Trophoblast cell (in vitro differentiated cells and primary cell): ENCODE data around the gene CLEC16A.

ENCODE experiments used
- DNase-seq, 2 donors: peaks; one replicate each; pipeline ENCODE4 v3.0.0-alpha.2; 2016
- H2AFZ ChIP-seq: 2 replicates; pipeline ENCODE4 v1.6.1; 2013; ENCODE audit warnings: low read length, moderate library complexity, mild to moderate bottlenecking; ENCODE audit not compliant: insufficient read depth, poor library complexity
- H2AK5ac ChIP-seq: 2 replicates; pipeline ENCODE4 v1.6.1; 2013; ENCODE audit warnings: mild to moderate bottlenecking, low read length
- H2BK120ac ChIP-seq: 2 replicates; pipeline ENCODE4 v1.6.1; 2013; ENCODE audit warnings: low read length, mild to moderate bottlenecking, moderate library complexity; ENCODE audit not compliant: insufficient read depth, poor library complexity
- H2BK12ac ChIP-seq: 2 replicates; pipeline ENCODE4 v1.6.1; 2013; ENCODE audit warnings: mild to moderate bottlenecking, low read length, moderate library complexity
- H2BK5ac ChIP-seq: 2 replicates; pipeline ENCODE4 v1.6.1; 2013; ENCODE audit warnings: low read length, low read depth, moderate library complexity, mild to moderate bottlenecking; ENCODE audit not compliant: poor library complexity
- H3K14ac ChIP-seq: 2 replicates; pipeline ENCODE4 v1.6.1; 2013; ENCODE audit warnings: mild to moderate bottlenecking, low read length
- H3K18ac ChIP-seq: 2 replicates; pipeline ENCODE4 v1.6.1; 2013; ENCODE audit warnings: mild to moderate bottlenecking, low read length
- H3K23ac ChIP-seq: 2 replicates; pipeline ENCODE4 v1.6.1; 2013; ENCODE audit warnings: low read length
- H3K27ac ChIP-seq: 2 replicates; pipeline ENCODE4 v1.5.1; 2013; ENCODE audit warnings: low read depth, mild to moderate bottlenecking, inconsistent platforms, low read length, moderate library complexity
- H3K27me3 ChIP-seq: 2 replicates; pipeline ENCODE4 v1.6.1; 2013; ENCODE audit warnings: inconsistent platforms, mild to moderate bottlenecking, low read length, moderate library complexity; ENCODE audit not compliant: insufficient read depth
- H3K36me3 ChIP-seq, 2 experiments: 1 replicate in 1 of 2; 2 replicates in 1 of 2; pipeline ENCODE4 v1.6.1; 2013; ENCODE audit warnings: low read length in 2 of 2, mild to moderate bottlenecking in 2 of 2, moderate library complexity in 1 of 2; ENCODE audit not compliant: insufficient read depth in 2 of 2, control insufficient read depth in 1 of 2
- H3K4ac ChIP-seq: 2 replicates; pipeline ENCODE4 v1.6.1; 2013; ENCODE audit warnings: low read depth, mild to moderate bottlenecking, low read length, moderate library complexity
- H3K4me1 ChIP-seq, 2 experiments: 1 replicate in 1 of 2; 2 replicates in 1 of 2; pipeline ENCODE4 v1.6.1; 2013; ENCODE audit warnings: low read length in 2 of 2, mild to moderate bottlenecking in 2 of 2, moderate library complexity in 1 of 2; ENCODE audit not compliant: insufficient read depth in 2 of 2, control insufficient read depth in 1 of 2
- H3K4me2 ChIP-seq: 2 replicates; pipeline ENCODE4 v1.6.1; 2013; ENCODE audit warnings: inconsistent platforms, mild to moderate bottlenecking, low read length, moderate library complexity
- H3K4me3 ChIP-seq: 2 replicates; pipeline ENCODE4 v1.5.1; 2013; ENCODE audit warnings: mild to moderate bottlenecking, low read depth, low read length, inconsistent platforms
- H3K79me1 ChIP-seq: one replicate; pipeline ENCODE4 v1.6.1; 2013; ENCODE audit warnings: low read length
- H3K79me2 ChIP-seq: 2 replicates; pipeline ENCODE4 v1.6.1; 2013; ENCODE audit warnings: low read length, mild to moderate bottlenecking; ENCODE audit not compliant: control insufficient read depth, insufficient read depth, poor library complexity
- H3K9ac ChIP-seq: 2 replicates; pipeline ENCODE4 v1.6.1; 2013; ENCODE audit warnings: mild to moderate bottlenecking, low read length
- H3K9me3 ChIP-seq: 2 replicates; pipeline ENCODE4 v1.6.1; 2013; ENCODE audit warnings: low read depth, mild to moderate bottlenecking, control low read depth, inconsistent platforms, low read length; ENCODE audit not compliant: insufficient read depth
- H4K12ac ChIP-seq: 2 replicates; pipeline ENCODE4 v1.6.1; 2013; ENCODE audit warnings: low read depth, mild to moderate bottlenecking, low read length, moderate library complexity
- H4K8ac ChIP-seq: 2 replicates; pipeline ENCODE4 v1.6.1; 2013; ENCODE audit warnings: low read depth, mild to moderate bottlenecking, low read length, moderate library complexity
- H4K91ac ChIP-seq: one replicate; pipeline ENCODE4 v1.6.1; 2013; ENCODE audit warnings: low read depth, mild to moderate bottlenecking, low read length, moderate library complexity
- WGBS: extraction: QIAGEN DNeasy Blood & Tissue Kit; methylation state at CpG from one replicate; pipeline ENCODE4 v1.1.7; 2013; ENCODE audit warnings: missing lambda C conversion rate; ENCODE audit not compliant: insufficient read length, insufficient coverage; ENCODE audit errors: extremely low coverage; 5-methylcytosine and 5-hydroxymethylcytosine counted together

Gene CLEC16A

DNA sequence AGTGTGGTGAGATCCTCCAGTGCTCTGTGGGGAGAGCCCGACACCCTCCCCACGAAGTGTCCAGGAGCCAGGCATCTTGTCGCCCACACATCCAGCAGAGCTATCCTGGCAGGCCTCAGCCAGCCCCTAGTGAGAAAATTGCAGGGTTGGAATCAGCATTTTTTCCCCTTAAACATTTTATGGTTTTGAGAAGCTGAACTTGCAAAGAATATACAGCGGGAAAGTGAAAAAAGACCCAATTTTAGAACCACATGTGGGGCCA lies 227.0 kb downstream of the CLEC16A start:
- peaks cover 0 to 5% of the 10 kb centered on the region in 2 experiments for H3K4me1 ChIP-seq

DNA sequence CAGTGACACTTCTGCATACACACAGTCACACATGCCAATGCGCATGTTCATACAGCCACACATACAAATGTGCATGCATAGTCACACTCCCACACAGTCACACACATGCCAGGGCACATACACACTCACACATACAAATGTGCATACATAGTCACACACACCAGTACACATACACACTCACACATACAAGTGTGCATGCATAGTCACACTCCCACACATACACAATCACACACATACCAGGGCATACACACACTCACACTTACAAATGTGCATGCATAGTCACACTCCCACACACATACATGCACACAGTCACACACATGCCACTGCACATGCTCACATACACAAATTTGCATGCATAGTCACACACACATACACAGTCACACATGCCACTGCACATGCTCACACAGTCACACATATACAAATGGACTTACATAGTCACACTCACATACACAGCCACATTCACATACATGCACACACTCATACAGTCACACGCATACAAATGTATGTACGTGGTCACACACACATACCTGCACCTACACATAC lies 227.5 kb downstream of the CLEC16A start:
- no peaks in the 10 kb centered on the region for H3K79me1 ChIP-seq
- no peaks in the 10 kb centered on the region for H3K27me3 ChIP-seq
- no peak overlapping the region for H3K4ac ChIP-seq
- no peak overlapping the region for H2AFZ ChIP-seq
- no peak overlapping the region for H3K9ac ChIP-seq
- H3K9me3 ChIP-seq = no peaks in the 10 kb centered on the region
- H3K79me2 ChIP-seq = no peaks in the 10 kb centered on the region
- no peak overlapping the region for H2AK5ac ChIP-seq
- no peak overlapping the region for H2BK12ac ChIP-seq
- H2BK5ac ChIP-seq = no peak overlapping the region
- no peak overlapping the region for H3K18ac ChIP-seq
- H4K12ac ChIP-seq = no peak overlapping the region
- no peak overlapping the region for H3K4me3 ChIP-seq
- WGBS = no CpG with 5 or more reads among the region's 3 CpGs
- no peak for DNase-seq
- no peak overlapping the region for H3K4me2 ChIP-seq
- no peak overlapping the region for H3K27ac ChIP-seq
- H3K23ac ChIP-seq = peak overlapping the region; percentile 80
- H4K8ac ChIP-seq = no peak overlapping the region
- peaks cover 0 to 5% of the 10 kb centered on the region in 2 experiments for H3K4me1 ChIP-seq
- no peak overlapping the region for H3K14ac ChIP-seq
- peaks cover 14 to 24% of the 10 kb centered on the region in 2 experiments for H3K36me3 ChIP-seq
- H2BK120ac ChIP-seq = no peak overlapping the region
- no peak overlapping the region for H4K91ac ChIP-seq

More for the DNA sequence above, 227.0 kb downstream of the CLEC16A start:
- no peaks in the 10 kb centered on the region for H3K79me1 ChIP-seq
- H3K36me3 ChIP-seq = peaks cover 14 to 29% of the 10 kb centered on the region in 2 experiments
- no peak overlapping the region for H3K14ac ChIP-seq
- H3K9me3 ChIP-seq = no peaks in the 10 kb centered on the region
- H2AK5ac ChIP-seq = no peak overlapping the region
- no peak overlapping the region for H2AFZ ChIP-seq
- no peaks in the 10 kb centered on the region for H3K79me2 ChIP-seq
- H3K9ac ChIP-seq = no peak overlapping the region
- no peak for DNase-seq
- H2BK12ac ChIP-seq = no peak overlapping the region
- WGBS = no CpG with 5 or more reads among the region's 4 CpGs
- H3K27ac ChIP-seq = no peak overlapping the region
- no peak overlapping the region for H4K91ac ChIP-seq
- no peak overlapping the region for H4K8ac ChIP-seq
- no peak overlapping the region for H2BK120ac ChIP-seq
- no peak overlapping the region for H3K4me3 ChIP-seq
- H2BK5ac ChIP-seq = no peak overlapping the region
- no peak overlapping the region for H3K4ac ChIP-seq
- no peaks in the 10 kb centered on the region for H3K27me3 ChIP-seq
- no peak overlapping the region for H3K18ac ChIP-seq
- H4K12ac ChIP-seq = no peak overlapping the region
- no peak overlapping the region for H3K23ac ChIP-seq
- H3K4me2 ChIP-seq = no peak overlapping the region

DNA sequence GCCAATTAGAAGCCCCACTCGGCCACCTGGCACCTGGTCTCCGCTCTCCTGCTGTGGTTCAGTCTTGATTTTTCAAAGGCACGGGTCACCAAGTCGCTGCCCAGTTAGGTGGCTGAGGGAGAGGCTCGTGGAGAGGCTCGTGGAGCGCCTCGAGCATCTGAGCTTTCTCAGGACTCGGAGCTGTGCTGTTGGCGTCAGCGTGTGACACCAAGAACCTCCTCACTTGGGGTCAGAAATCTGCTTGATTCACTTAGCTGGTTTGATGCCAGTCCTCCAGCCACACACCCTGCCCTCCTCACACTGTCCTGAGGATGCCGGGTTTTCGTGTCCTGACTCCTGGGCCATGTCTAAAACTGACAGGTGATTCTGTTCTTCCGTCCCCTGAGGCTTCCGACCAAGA lies 229.1 kb downstream of the CLEC16A start:
- Histone ChIP-seq H2AK5ac (no peak overlapping the region), H3K18ac (no peak overlapping the region), H4K8ac (no peak overlapping the region), H3K4ac (no peak overlapping the region), H4K91ac (no peak overlapping the region), H3K36me3 (peaks cover 6 to 10% of the 10 kb centered on the region in 2 experiments), H3K4me3 (no peak overlapping the region), H3K79me2 (no peaks in the 10 kb centered on the region), H3K9me3 (no peaks in the 10 kb centered on the region), H2BK120ac (no peak overlapping the region), H3K23ac (no peak overlapping the region), H2AFZ (no peak overlapping the region), H2BK12ac (no peak overlapping the region), H3K4me1 (peaks cover 0 to 5% of the 10 kb centered on the region in 2 experiments), H2BK5ac (no peak overlapping the region), H3K14ac (no peak overlapping the region), H3K4me2 (no peak overlapping the region), H3K9ac (no peak overlapping the region), H3K27ac (no peak overlapping the region), H3K27me3 (no peaks in the 10 kb centered on the region), H3K79me1 (no peaks in the 10 kb centered on the region), H4K12ac (no peak overlapping the region)
- no CpG with 5 or more reads among the region's 15 CpGs for WGBS
- no peak for DNase-seq

DNA sequence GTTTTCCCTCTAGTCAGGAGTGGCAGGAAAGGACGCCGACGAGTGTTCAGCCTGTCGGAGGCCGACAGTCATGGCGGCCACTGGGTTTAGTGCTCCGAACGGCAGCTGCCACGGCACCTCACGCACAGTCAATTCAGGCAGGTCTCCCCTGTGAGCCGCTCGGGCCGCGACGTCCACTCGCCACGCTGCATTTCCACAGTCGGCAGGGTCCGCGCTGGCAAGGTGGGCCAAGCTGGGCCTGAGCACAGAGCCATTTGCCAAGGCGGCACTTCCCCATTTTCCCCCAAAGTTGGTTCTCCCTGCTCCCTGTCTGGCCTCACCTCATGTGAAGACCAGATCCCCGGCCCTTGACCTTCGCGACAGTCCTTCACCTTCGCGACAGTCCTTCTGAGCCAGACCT lies 229.8 kb downstream of the CLEC16A start:
- Histone ChIP-seq H3K4me2 (no peak overlapping the region), H3K27me3 (no peaks in the 10 kb centered on the region), H2BK5ac (no peak overlapping the region), H2BK12ac (no peak overlapping the region), H4K8ac (no peak overlapping the region), H3K4ac (no peak overlapping the region), H3K27ac (no peak overlapping the region), H3K9me3 (no peaks in the 10 kb centered on the region), H3K18ac (no peak overlapping the region), H3K36me3 (peaks cover 10% of the 10 kb centered on the region in 2 experiments), H2AK5ac (no peak overlapping the region), H3K4me1 (peaks cover 0 to 5% of the 10 kb centered on the region in 2 experiments), H3K9ac (no peak overlapping the region), H4K91ac (no peak overlapping the region), H2BK120ac (no peak overlapping the region), H2AFZ (no peak overlapping the region), H3K79me2 (no peaks in the 10 kb centered on the region), H4K12ac (no peak overlapping the region), H3K4me3 (no peak overlapping the region), H3K14ac (no peak overlapping the region), H3K23ac (no peak overlapping the region), H3K79me1 (no peaks in the 10 kb centered on the region)
- DNase-seq = no peak
- no CpG with 5 or more reads among the region's 26 CpGs for WGBS
